GM08714 (cell line): ENCODE results near the gene ATG13.

ENCODE experiments used
- H3K4me3 ChIP-seq: fragments of 200-500 bp; sonication (Bioruptor generic); 2 replicates; pipeline ENCODE4 v1.5.1; 2014; ENCODE audit warnings: mild to moderate bottlenecking, low read length, inconsistent platforms
- ZNF274 ChIP-seq: IDR thresholded peaks from 2 replicates; pipeline ENCODE4 v1.6.1; 2012; ENCODE audit warnings: mild to moderate bottlenecking, low read depth, low read length

Gene ATG13

DNA sequence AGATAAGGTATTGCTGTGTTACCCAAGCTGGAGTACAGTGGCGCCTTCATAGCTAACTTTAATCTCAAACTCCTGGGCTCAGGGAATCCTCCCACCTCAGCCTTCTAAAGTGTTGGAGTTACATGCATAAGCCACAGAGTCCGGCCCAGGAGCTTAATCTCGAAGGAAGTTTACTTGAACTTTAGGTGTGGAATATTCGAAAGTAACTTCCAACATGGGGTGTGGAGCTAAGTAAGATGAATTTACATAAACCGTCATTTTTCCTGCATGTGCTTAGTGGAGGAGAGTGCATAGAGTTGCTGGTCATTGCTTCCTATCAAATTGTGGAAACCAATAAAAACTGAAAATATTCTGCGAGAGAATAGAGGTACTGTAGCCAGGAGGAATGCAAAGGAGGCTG is 1.5 kb downstream of the ATG13 start:
- TF ChIP-seq ZNF274 = no peak
- H3K4me3 ChIP-seq = no peak overlapping the region; the same call in 1 of the 2 replicates

DNA sequence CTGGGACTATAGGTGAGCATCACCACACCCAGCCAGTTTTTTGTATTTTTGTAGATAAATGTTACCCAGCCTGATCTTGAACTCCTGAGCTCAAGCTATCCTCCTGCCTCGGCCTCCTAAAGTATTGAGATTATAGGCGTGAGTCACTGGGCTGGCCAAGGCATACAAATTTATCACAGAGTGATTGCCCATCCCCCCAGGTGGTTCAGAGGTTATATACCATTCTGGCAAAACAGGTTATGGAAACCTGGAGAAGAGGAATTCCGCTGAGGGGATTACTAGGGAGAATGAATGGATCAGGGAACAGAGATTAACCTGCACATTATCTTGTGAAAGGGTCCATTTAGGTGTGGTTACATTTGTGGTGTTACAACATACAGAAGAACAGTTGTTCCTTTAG is 8.1 kb downstream of the ATG13 start:
- no peak for TF ChIP-seq ZNF274
- no peak overlapping the region for H3K4me3 ChIP-seq

DNA sequence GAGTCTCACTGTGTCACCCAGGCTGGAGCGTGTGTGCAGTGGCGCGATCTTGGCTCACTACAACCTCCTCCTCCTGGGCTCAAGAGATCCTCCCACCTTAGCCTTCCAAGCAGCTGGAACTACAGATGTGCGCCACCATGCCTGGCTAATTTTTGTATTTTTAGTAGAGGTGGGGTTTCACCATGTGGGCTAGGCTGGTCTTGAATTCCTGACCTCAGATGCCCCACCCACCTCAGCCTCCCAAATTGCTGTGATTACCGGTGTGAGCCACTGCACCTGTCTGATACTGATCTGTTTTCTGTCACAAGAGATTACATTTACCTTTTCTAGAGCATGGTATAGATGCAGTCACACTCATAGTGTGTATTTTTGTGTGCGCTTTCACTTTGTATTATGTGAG is 11.6 kb downstream of the ATG13 start:
- TF ChIP-seq ZNF274 = no peak
- no peak overlapping the region for H3K4me3 ChIP-seq

DNA sequence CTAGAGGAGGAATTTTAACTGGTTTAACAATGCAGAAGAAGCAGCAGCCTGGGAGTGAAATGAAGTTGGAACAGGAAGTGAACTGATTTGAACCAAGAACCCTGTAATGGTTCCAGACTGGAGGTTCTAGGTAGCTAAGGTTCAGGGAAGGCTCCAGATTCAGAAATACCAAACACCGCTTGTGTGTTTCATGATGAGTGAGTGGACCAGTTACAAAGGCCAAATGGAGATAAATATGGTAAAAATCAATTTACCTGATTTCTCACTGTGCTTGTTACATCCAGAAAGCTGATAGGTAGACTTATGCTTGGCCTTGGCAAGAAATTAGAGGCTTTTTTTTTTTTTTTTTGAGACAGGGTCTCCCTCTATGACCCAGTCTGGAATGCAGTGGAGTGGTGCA is 12.9 kb downstream of the ATG13 start:
- H3K4me3 ChIP-seq = no peak overlapping the region
- no peak for TF ChIP-seq ZNF274

DNA sequence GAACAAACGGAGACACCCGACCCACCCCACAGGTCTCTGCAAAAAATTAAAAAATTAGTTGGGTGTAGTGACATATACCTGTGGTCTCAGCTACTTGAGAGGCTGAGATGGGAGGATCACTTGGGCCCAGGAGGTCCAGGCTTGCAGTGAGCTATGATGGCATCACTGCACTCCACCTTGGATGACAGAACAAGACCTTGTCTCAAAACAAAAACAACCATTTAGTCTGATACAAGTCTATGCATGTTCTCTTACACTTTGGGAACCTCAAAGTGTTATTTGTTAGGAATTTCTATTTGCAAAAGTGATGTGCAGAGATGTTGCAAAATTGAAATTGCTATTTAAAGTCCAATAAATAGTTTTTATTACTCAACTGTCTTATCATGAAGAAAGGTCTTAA is 14.3 kb downstream of the ATG13 start:
- TF ChIP-seq ZNF274 = no peak
- no peak overlapping the region for H3K4me3 ChIP-seq

DNA sequence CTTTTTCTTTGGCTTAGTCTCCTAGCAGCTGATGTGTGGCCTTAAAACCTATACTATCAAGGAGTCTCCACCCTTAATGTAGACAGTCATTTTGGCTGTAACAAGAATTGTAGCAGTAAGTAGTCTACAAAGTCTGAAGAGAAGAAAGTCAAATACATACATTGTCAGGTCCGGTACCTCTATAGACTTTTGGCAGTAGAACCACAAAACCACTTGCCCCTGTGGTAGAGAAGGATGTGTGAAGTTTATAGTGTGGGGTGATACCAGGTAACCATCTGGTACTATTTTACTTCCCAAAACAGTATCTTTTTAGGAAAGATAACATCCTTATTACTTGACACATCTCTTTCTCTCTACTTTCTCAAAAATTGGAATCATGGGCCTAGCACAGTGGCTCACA is 15.1 kb downstream of the ATG13 start:
- H3K4me3 ChIP-seq = no peak overlapping the region
- no peak for TF ChIP-seq ZNF274

DNA sequence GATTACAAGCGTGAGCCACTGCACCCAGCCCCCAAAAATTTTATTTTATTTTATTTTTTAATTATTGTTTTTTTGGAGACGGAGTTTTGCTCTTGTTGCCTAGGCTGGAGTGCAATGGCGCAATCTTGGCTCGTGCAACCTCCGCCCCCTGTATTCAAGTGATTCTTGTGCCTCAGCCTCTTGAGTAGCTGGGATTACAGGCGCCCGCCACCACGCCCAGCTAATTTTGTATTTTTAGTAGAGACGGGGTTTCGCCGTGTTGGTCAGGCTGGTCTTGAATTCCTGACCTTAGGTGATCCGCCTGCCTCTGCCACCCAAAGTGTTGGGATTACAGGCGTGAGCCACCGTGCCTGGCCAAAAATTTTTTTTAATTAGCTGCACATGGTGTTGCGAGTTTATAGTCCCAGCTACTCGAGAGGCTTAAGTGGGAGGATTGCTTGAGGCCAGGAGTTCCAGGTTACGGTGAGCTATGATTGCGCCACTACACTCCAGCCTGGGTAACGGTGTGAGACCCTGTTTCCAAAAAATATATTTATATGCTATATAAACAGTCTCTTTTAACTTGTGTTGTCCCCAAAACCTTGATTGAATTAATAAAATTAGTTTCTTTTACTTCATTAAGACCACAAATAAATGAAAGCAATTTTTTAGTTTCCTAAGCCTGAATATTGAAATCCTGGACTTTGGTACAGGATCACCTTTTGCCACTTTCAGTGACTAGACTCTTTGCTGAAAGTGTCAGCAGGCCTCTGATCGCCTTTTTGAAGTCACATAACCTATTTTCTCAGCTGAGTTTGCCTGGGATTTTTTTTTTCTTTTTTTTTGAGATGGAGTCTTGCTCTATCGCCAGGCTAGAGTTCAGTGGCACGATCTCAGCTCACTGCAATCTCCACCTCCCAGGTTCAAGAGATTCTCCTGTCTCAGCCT is 16.2 kb downstream of the ATG13 start:
- TF ChIP-seq ZNF274 = no peak
- no peak overlapping the region for H3K4me3 ChIP-seq

DNA sequence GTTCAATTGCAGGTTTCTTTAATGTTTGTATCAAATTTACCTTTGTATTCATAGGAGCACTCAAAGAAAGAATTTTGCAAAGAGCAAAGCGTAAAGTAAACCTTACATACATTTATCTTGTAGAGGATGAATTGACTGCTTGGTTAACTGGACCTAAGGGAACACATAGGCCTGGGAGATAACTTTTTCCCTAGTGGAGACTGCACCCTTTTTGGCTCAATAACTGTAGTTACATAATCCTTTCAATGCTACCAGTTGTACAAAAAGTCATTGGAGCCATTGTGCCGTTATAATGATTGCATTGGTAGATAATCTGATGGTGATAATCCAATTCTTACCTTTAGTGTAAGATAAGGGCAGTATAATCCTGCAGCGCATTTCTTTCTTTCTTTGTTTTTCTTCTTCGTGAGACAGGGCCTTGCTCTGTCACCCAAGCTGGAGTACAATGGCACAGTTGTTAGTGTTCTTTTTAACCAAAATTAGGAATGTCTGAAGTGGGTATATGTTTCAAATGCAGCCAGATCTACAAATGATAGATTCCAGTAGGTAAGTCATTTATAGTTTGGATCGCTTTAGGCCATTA is 18.3 kb downstream of the ATG13 start:
- no peak for TF ChIP-seq ZNF274
- H3K4me3 ChIP-seq = no peak overlapping the region

DNA sequence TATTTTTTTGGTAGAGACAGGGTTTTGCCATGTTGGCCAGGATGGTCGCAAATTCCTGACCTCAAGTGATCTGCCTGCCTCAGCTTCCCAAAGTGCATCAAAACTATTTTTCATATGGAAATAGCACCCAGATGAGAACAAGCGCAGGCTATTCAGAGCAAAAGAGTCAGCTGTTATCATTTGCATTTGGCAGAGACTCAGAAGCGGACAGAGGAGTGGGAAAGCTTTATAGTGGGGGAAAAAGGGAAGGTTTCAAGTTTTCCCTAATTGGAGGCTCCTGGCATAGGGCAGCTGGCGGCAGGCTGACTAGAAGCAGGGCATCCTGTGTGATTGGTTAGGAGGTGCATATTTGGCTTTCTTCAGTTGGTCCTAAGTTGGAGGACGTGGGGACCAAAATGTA is 20.2 kb downstream of the ATG13 start:
- TF ChIP-seq ZNF274 = no peak
- H3K4me3 ChIP-seq = no peak overlapping the region

DNA sequence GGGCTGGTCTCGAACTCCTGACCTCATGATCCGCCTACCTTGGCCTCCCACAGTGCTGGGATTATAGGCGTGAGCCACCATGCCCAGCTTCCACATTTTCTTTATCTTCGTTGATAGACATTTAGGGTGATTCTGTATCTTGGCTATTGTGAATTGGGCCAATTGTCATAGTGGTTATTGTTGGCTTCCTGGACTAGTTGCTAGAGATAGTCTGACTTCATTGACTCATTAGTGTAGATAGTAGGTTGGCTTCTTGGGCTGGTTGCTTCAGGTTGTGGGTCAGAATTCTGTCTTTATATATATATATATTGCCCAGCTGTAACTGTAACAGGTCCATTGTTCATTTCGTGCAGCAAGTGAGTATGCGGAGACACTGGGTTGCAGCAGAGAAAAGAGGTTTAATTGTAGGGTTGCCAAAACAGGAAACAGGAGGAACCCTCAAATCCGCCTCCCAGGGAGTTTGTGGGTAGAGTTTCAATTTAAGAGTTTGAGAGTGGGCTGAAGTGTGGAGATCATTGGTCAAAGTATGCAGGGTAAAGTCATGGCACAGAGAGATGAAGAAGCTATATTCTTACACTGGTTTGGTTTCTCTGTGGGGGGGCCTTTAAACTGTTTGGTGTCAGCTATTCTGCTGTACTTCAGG is 22.0 kb downstream of the ATG13 start:
- H3K4me3 ChIP-seq = no peak overlapping the region
- TF ChIP-seq ZNF274 = no peak

DNA sequence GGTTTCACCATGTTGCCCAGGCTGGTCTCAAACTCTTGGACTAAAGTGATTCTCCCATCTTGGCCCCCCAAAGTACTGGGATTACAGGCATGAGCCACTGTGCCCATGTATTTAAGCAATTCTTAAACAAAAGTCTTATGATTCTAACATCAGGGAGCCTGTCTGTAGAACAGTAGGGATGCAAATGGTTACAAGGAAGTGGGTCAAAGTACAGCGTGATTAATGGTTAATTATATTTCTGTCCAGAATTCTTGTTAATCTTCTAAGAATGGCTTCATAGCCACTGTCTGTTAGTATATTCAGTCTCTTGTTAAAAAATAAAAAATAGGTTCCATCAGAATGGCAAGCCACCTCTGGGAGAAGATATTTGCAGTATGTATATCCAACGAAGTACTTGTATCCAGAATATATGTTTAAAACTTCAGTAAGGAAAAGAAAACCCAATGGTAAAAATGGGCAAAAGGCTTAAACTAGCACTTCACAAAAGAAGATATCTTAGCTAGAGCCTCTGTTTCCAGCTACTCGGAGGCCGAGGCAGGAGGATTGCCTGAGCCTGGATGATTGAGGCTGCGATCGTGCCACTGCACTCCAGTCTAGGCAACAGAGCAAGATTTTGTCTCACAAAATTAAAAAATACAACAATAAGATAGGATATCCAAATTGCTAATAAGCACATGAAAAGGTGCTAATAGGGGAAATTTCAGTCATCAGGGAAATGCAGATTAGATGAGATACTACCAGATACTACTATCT is 22.9 kb downstream of the ATG13 start:
- no peak for TF ChIP-seq ZNF274
- H3K4me3 ChIP-seq = no peak overlapping the region

DNA sequence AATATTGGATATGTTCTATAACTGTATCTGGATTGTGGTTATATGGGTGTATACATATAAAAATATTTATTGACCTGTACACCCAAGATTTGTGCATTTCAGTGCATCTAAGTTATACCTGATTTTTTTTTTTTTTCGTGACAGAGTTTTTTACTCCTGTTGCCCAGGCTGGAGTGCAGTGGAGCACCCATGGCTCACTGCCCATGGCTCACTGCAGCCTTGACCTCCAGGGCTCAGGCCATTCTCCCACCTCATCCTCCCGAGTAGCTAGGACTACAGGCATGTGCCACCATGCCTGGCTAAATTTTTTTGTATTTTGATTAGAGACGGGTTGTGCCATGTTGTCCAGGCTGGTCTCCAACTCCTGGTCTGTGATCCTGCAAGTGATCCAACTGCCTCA is 24.3 kb downstream of the ATG13 start:
- no peak for TF ChIP-seq ZNF274
- no peak overlapping the region for H3K4me3 ChIP-seq

DNA sequence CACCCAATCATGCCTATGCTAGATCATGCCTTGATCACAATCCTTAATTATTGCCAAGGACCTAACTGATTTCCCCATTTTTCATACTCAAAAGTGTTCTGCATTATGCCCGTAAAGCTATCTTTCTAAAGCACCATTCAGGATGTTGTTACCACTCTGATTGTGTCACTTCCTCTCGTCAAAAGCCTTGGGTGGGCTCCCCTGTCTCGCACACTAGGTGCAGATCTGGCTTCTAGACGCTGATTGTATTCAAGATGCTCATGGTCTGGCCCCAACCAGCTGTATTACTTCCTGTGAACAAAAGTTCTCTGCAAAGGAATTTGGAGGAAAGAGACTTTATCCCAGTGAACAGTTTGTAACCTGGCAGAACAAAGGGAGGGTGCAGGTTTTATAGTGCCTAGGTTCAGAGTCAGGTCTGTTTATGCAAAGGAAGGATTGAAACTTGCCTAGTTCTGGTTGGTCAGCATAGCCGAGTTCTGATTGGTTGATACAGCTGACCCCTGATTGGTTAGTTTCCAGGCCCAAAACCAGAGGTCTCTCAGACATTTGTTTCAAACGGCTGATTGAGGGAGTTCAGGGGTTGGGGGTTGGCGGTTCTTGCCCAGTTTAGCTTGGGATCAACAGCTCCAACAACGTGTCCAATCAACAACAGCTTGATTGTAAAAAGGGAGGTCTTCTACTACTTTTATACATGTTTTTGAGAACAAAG is 25.4 kb downstream of the ATG13 start:
- no peak for TF ChIP-seq ZNF274

DNA sequence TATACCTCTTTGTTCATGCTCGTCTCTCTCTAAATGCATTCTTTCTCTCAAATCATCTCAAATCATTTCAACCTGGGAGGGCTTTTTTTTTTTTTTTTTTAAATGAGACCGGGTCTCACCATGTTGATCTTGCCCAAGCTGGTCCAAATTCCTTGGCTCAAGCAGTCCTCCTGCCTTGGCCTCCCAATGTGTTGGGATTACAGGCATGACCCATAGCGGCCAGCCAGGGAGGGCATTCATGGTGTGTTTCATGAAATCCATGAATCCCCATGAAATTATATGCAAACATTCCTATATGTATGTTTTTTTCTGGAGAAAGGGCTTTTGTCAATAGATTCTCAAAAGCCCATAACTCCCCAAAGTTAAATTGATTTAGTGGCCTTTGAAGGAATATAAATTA is 26.2 kb downstream of the ATG13 start:
- H3K4me3 ChIP-seq = no peak overlapping the region
- no peak for TF ChIP-seq ZNF274

More for the DNA sequence above, 25.4 kb downstream of the ATG13 start:
- H3K4me3 ChIP-seq = no peak overlapping the region
